OCI-LY1 (cell line): ENCODE measurements around the gene MPPED1.

Source experiments
- H2AFZ ChIP-seq: fragments of 200-600 bp; sonication (generic), shearing (Covaris generic); 2 replicates; pipeline ENCODE4 v1.6.0; 2014; ENCODE audit warnings: antibody characterized with exemption, mild to moderate bottlenecking, low read length
- H3F3A ChIP-seq: fragments of 200-600 bp; sonication (generic), shearing (Covaris generic); 2 replicates; pipeline ENCODE4 v1.6.0; 2014; ENCODE audit warnings: mild to moderate bottlenecking, antibody characterized with exemption, low read length, moderate library complexity; ENCODE audit not compliant: insufficient read depth
- H3K27ac ChIP-seq: fragments of 200-600 bp; sonication (generic); 2 replicates; pipeline ENCODE4 v1.5.1; 2014; ENCODE audit warnings: low read length, mixed run types, mild to moderate bottlenecking, low read depth; ENCODE audit not compliant: poor library complexity, severe bottlenecking
- H3K27me3 ChIP-seq: fragments of 200-600 bp; sonication (generic); 2 replicates; pipeline ENCODE4 v1.6.0; 2014; ENCODE audit warnings: antibody characterized with exemption, mild to moderate bottlenecking, low read length, moderate library complexity; ENCODE audit not compliant: insufficient read depth
- H3K36me3 ChIP-seq: fragments of 200-600 bp; sonication (generic); 2 replicates; pipeline ENCODE4 v1.6.1; 2014; ENCODE audit warnings: mild to moderate bottlenecking, antibody characterized with exemption, low read length, moderate library complexity, mixed read lengths; ENCODE audit not compliant: insufficient read depth
- H3K4me1 ChIP-seq: fragments of 200-600 bp; sonication (generic); 2 replicates; pipeline ENCODE4 v1.5.1; 2014; ENCODE audit warnings: mild to moderate bottlenecking, low read length, moderate library complexity; ENCODE audit not compliant: insufficient read depth, severe bottlenecking
- H3K4me2 ChIP-seq: fragments of 200-600 bp; sonication (generic), shearing (Covaris generic); 2 replicates; pipeline ENCODE4 v1.6.1; 2014; ENCODE audit warnings: low read length
- H3K4me3 ChIP-seq: fragments of 200-600 bp; sonication (generic); 2 replicates; pipeline ENCODE4 v1.5.1; 2014; ENCODE audit warnings: low read length, low read depth, mild to moderate bottlenecking, mixed read lengths; ENCODE audit not compliant: poor library complexity, severe bottlenecking
- H3K79me2 ChIP-seq: fragments of 200-600 bp; shearing (Covaris generic); 2 replicates; pipeline ENCODE4 v1.6.1; 2016; ENCODE audit warnings: mixed run types, low read length, mixed read lengths; ENCODE audit not compliant: insufficient read depth
- H3K9ac ChIP-seq: fragments of 200-600 bp; sonication (generic), shearing (Covaris generic); 2 replicates; pipeline ENCODE4 v1.6.1; 2014; ENCODE audit warnings: mild to moderate bottlenecking, low read length, mixed read lengths
- H3K9me2 ChIP-seq: fragments of 200-600 bp; sonication (generic), shearing (Covaris generic); 2 replicates; pipeline ENCODE4 v1.6.1; 2014; ENCODE audit warnings: low read depth, mild to moderate bottlenecking, low read length, mixed read lengths
- H3K9me3 ChIP-seq: fragments of 200-600 bp; shearing (Covaris generic); 2 replicates; pipeline ENCODE4 v1.6.1; 2014; ENCODE audit warnings: low read length, mixed read lengths
- H4K20me1 ChIP-seq: fragments of 200-600 bp; sonication (generic), shearing (Covaris generic); 2 replicates; pipeline ENCODE4 v1.6.0; 2016; ENCODE audit warnings: mild to moderate bottlenecking, low read length; ENCODE audit not compliant: insufficient read depth
- CTCF ChIP-seq: fragments of 200-600 bp; sonication (generic), shearing (Covaris generic); IDR thresholded peaks from 2 replicates; pipeline ENCODE4 v1.5.1; 2017; ENCODE audit warnings: mild to moderate bottlenecking, antibody characterized with exemption, low read length, moderate library complexity, mixed read lengths
- EZH2 ChIP-seq: fragments of 200-600 bp; sonication (generic), shearing (Covaris generic); IDR thresholded peaks from 2 replicates; pipeline ENCODE4 v1.8.0; 2017; ENCODE audit warnings: borderline replicate concordance, mixed run types, mild to moderate bottlenecking, antibody characterized with exemption, low read length, moderate library complexity, mixed read lengths

Gene MPPED1

DNA sequence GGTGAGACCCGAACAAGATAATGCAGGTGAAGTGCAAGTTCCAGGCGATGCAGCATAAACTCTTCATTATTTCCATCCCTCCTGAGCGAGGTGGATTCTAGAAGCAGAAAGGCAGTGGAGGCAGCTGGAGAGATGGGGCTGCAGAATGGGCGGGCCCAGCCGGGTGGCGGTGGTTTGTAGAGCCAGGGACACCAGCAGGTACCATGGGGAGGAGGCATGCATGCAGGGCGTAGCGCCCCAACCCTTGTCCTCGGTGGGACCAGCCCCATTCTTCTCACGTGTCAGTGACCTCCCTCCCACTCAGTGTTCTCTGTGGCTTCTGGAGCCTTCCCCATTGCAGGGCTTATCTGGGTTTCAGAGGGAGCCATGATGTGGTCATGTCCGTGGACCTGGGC, 38.0 kb downstream of the MPPED1 start:
- Histone ChIP-seq H3K9me3 (no peaks in the 10 kb centered on the region), H3K4me2 (no peak overlapping the region), H4K20me1 (no peaks in the 10 kb centered on the region), H2AFZ (no peak overlapping the region), H3K79me2 (no peaks in the 10 kb centered on the region), H3K9ac (no peak overlapping the region), H3K4me1 (no peaks in the 10 kb centered on the region), H3F3A (no peaks in the 10 kb centered on the region), H3K36me3 (no peaks in the 10 kb centered on the region), H3K4me3 (no peak overlapping the region), H3K27me3 (no peaks in the 10 kb centered on the region), H3K27ac (no peak overlapping the region), H3K9me2 (no peaks in the 10 kb centered on the region)
- TF ChIP-seq EZH2 (no peak), CTCF (no peak)

- Histone ChIP-seq H3K9me2 (no peaks in the 10 kb centered on the region), H3K9me3 (no peaks in the 10 kb centered on the region), H3K79me2 (no peaks in the 10 kb centered on the region), H3K27me3 (no peaks in the 10 kb centered on the region; the same call in 1 of the 2 replicates), H3K4me3 (no peak overlapping the region), H4K20me1 (no peaks in the 10 kb centered on the region), H2AFZ (no peak overlapping the region), H3F3A (no peaks in the 10 kb centered on the region), H3K4me2 (no peak overlapping the region), H3K9ac (no peak overlapping the region), H3K36me3 (no peaks in the 10 kb centered on the region), H3K4me1 (no peaks in the 10 kb centered on the region), H3K27ac (no peak overlapping the region)
- TF ChIP-seq EZH2: no peak
- no peak for TF ChIP-seq CTCF
Measured at GRCh38 chr22:43451371-43452050, 39.7 kb downstream of the MPPED1 start.

- H3K27me3 ChIP-seq: no peaks in the 10 kb centered on the region; the same call in 1 of the 2 replicates
- H3K4me2 ChIP-seq: no peak overlapping the region
Measured at GRCh38 chr22:43455846-43456245, 44.0 kb downstream of the MPPED1 start.

GRCh38 chr22:43457002-43457401, 45.2 kb downstream of the MPPED1 start:
- H3K27ac ChIP-seq: no peak overlapping the region
- no peak overlapping the region for H2AFZ ChIP-seq
- H3K4me2 ChIP-seq: no peak overlapping the region
- H3K4me1 ChIP-seq: no peaks in the 10 kb centered on the region
- no peaks in the 10 kb centered on the region; the same call in 1 of the 2 replicates for H3K27me3 ChIP-seq
- TF ChIP-seq EZH2 (no peak), CTCF (no peak)
- H3F3A ChIP-seq: no peaks in the 10 kb centered on the region
- H3K36me3 ChIP-seq: no peaks in the 10 kb centered on the region
- no peaks in the 10 kb centered on the region for H3K9me3 ChIP-seq
- H3K9ac ChIP-seq: no peak overlapping the region
- H3K4me3 ChIP-seq: no peak overlapping the region
- H3K9me2 ChIP-seq: no peaks in the 10 kb centered on the region
- H3K79me2 ChIP-seq: no peaks in the 10 kb centered on the region
- H4K20me1 ChIP-seq: no peaks in the 10 kb centered on the region

More at GRCh38 chr22:43455846-43456245, 44.0 kb downstream of the MPPED1 start:
- H2AFZ ChIP-seq: no peak overlapping the region
- no peak for TF ChIP-seq EZH2
- no peaks in the 10 kb centered on the region for H3F3A ChIP-seq
- H3K9ac ChIP-seq: no peak overlapping the region
- H4K20me1 ChIP-seq: no peaks in the 10 kb centered on the region
- H3K9me2 ChIP-seq: no peaks in the 10 kb centered on the region
- no peaks in the 10 kb centered on the region for H3K36me3 ChIP-seq
- no peak overlapping the region for H3K4me3 ChIP-seq
- H3K27ac ChIP-seq: no peak overlapping the region
- H3K9me3 ChIP-seq: no peaks in the 10 kb centered on the region
- H3K79me2 ChIP-seq: no peaks in the 10 kb centered on the region
- no peaks in the 10 kb centered on the region for H3K4me1 ChIP-seq
